C4-2B (cell line): ENCODE data around the gene PTPRM.

Experiments
- ZFX ChIP-seq: fragments of 450-650 bp; IDR thresholded peaks from 2 replicates; pipeline ENCODE4 v1.6.1; 2017
- TF ChIP-seq, protein P1 (sequence below): fragments of 450-650 bp; conservative IDR thresholded peaks from 2 replicates; pipeline ENCODE4 v1.5.1; 2017; ENCODE audit warnings: mild to moderate bottlenecking

DNA sequence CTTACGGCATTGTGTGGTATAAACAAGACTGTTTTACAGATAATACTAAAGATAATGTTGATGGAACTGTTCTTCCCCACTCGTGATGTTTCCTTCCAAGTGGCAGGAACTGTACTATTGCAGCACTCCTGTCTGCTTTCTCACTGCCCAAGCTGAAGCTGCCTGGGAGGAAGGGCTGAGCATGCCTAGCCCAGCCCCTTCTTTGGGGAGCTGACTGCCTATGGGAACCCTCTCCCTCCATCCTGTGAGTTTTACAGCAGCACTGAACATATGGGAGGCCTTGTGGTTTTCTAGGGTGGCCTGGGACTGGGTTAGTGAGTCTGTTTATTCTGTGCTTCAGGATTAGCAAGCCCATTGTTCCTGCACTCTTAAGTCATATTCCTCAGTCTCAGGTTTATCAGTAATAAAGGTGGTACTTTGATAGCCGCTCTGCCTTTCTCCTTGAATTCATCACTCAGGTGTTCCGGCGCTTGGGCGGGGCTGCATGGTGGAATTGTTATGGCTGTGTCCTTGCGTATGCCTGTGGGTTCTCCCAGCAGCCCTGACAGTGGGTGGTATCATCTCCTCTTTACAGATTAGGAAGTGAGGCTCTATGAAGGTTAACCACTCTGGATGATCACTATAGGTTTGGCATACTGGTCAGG, 379.7 kb downstream of the PTPRM start:
- no peak for TF ChIP-seq ZFX
- TF ChIP-seq, protein P1, sequence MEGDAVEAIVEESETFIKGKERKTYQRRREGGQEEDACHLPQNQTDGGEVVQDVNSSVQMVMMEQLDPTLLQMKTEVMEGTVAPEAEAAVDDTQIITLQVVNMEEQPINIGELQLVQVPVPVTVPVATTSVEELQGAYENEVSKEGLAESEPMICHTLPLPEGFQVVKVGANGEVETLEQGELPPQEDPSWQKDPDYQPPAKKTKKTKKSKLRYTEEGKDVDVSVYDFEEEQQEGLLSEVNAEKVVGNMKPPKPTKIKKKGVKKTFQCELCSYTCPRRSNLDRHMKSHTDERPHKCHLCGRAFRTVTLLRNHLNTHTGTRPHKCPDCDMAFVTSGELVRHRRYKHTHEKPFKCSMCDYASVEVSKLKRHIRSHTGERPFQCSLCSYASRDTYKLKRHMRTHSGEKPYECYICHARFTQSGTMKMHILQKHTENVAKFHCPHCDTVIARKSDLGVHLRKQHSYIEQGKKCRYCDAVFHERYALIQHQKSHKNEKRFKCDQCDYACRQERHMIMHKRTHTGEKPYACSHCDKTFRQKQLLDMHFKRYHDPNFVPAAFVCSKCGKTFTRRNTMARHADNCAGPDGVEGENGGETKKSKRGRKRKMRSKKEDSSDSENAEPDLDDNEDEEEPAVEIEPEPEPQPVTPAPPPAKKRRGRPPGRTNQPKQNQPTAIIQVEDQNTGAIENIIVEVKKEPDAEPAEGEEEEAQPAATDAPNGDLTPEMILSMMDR, result no peak
